ENCODE results near the gene CERS4.

GRCh38 chr19:8259922-8260247, 50.7 kb downstream of the CERS4 start:
- TF ChIP-seq POLR2A (IDR thresholded peaks at IDR 0.05; ENCODE audit: extremely low read depth, insufficient read length): no peak
- no peak for TF ChIP-seq CTCF (IDR thresholded peaks at IDR 0.05; ENCODE audit: low read depth, low read length)

Data from NB4 (cell line).